HepG2 (cell line): ENCODE results near the gene TAF1B. TPM values are rescaled to one million over a fixed set of nuclear protein-coding genes. Genes with fewer than 3 reads are reported as not detected.

Source experiments
- CENPX ChIP-seq: sonication (generic); formaldehyde crosslinking; IDR thresholded peaks from 2 replicates; pipeline ENCODE4 v1.9.0; 2021; ENCODE audit warnings: mild to moderate bottlenecking, missing genetic modification reagents, moderate library complexity
- ESRRA ChIP-seq: sonication (generic); formaldehyde crosslinking; IDR thresholded peaks from 2 replicates; pipeline ENCODE4 v1.5.1; 2020; ENCODE audit warnings: mild to moderate bottlenecking, low read depth, missing genetic modification reagents
- HNF4A ChIP-seq: sonication (generic); formaldehyde crosslinking; IDR thresholded peaks from 2 replicates; pipeline ENCODE4 v1.4.0; 2020; ENCODE audit warnings: missing genetic modification reagents
- HOXD1 ChIP-seq: sonication (generic); formaldehyde crosslinking; IDR thresholded peaks from 2 replicates; pipeline ENCODE4 v1.5.0; 2020; ENCODE audit warnings: missing genetic modification reagents
- KDM6A ChIP-seq: IDR thresholded peaks from 2 replicates; pipeline ENCODE4 v1.6.1; 2016; ENCODE audit warnings: low read depth
- PAWR ChIP-seq: sonication (generic); formaldehyde crosslinking; IDR thresholded peaks from 2 replicates; pipeline ENCODE4 v1.4.0; 2020; ENCODE audit warnings: missing genetic modification reagents, mild to moderate bottlenecking, borderline replicate concordance
- PHF21A ChIP-seq: sonication (generic); formaldehyde crosslinking; IDR thresholded peaks from 2 replicates; pipeline ENCODE4 v1.5.0; 2020; ENCODE audit warnings: mild to moderate bottlenecking, missing genetic modification reagents
- ZFP62 ChIP-seq: sonication (generic); formaldehyde crosslinking; IDR thresholded peaks from 2 replicates; pipeline ENCODE4 v1.4.0; 2020; ENCODE audit warnings: missing genetic modification reagents
- ZNF724P ChIP-seq: sonication (generic); formaldehyde crosslinking; IDR thresholded peaks from 2 replicates; pipeline ENCODE4 v1.8.0; 2022; ENCODE audit warnings: missing genetic modification reagents, borderline replicate concordance
- ZNF782 ChIP-seq: sonication (generic); formaldehyde crosslinking; IDR thresholded peaks from 2 replicates; pipeline ENCODE4 v1.4.0; 2020; ENCODE audit warnings: missing genetic modification reagents, mild to moderate bottlenecking, borderline replicate concordance
- polyA plus RNA-seq, 8 experiments: library from polyadenylated mRNA; depleted of rRNA in 3 of 8; stranded (reverse) in 7 of 8; unstranded in 1 of 8; fragments of >200 nt; fragmentation: Illumina TruSeq in 4 of 8; extraction: Trizol in 4 of 8; gene quantifications; 2 replicates each; pipeline versions ENCODE4 v1.2.1 to v1.2.3, GENCODE V29; 2011 to 2016; ENCODE audit warnings: low read depth in 4 of 8, missing spikeins in 1 of 8, mixed read lengths in 1 of 8; ENCODE audit not compliant: insufficient read depth in 1 of 8
- total RNA-seq, 5 experiments: library from RNA; depleted of rRNA; stranded (reverse); fragments of >200 nt; fragmentation: Illumina TruSeq; extraction: Trizol; gene quantifications; 2 replicates each; pipeline ENCODE4 v1.2.3, GENCODE V29; 2016; ENCODE audit warnings: low read depth in 1 of 5
- TF ChIP-seq, protein P1 (sequence below): sonication (generic); formaldehyde crosslinking; IDR thresholded peaks from 2 replicates; pipeline ENCODE4 v1.4.0; 2020; ENCODE audit warnings: missing genetic modification reagents, borderline replicate concordance
- TF ChIP-seq, protein P2 (sequence below): sonication (generic); formaldehyde crosslinking; IDR thresholded peaks from 2 replicates; pipeline ENCODE4 v1.5.1; 2020; ENCODE audit warnings: mild to moderate bottlenecking, missing genetic modification reagents, moderate library complexity
- TF ChIP-seq, protein P3 (sequence below): sonication (generic); formaldehyde crosslinking; IDR thresholded peaks from 2 replicates; pipeline ENCODE4 v1.5.0; 2020; ENCODE audit warnings: missing genetic modification reagents
- TF ChIP-seq, protein P4 (sequence below): sonication (generic); formaldehyde crosslinking; IDR thresholded peaks from 2 replicates; pipeline ENCODE4 v1.5.0; 2020; ENCODE audit warnings: missing genetic modification reagents

TAF1B gene
- total and polyA plus RNA-seq, 2 of the 13 experiments (the other 11 are each of a cell fraction or from before 2014, with no cell fraction given), result 13.3 to 27.7 TPM

DNA sequence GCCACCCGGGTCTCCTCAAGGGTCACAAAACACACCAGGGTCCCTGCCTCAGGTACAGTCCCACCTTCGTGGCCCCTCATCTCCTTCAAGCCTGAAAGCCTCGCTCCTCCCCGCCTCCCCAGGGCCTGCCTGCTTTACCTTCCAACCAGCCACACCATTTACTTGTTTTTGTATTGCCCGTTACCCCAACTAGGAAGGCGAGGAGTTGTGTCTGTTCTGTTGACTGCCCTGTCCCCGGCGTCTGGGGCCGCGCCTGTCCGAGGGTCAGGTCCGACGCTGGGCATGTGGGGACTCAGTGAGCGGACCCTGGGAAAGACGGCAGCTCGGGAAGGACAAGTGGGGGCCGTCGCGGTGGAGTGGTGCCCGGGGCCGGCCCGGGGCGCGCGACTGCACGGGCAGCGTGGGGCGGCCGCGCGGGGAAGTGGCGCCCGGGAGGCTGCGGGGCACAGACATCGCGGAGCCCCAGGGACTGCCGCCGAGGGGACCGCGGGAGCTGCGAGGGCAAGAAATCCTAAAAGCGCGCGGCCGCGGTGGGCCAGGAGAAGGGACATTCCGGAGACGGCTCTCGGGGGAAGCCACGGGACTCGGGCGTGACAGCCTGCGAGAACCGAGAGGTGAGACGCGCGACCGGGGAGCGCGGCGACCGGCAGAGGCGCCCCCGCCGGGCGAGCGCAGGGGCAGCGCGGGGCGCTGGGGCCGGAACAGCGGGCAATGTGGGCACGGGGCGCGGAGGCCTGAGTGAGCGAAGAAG, 107.4 kb downstream of the TAF1B start (continued):
- TF ChIP-seq, protein P1, sequence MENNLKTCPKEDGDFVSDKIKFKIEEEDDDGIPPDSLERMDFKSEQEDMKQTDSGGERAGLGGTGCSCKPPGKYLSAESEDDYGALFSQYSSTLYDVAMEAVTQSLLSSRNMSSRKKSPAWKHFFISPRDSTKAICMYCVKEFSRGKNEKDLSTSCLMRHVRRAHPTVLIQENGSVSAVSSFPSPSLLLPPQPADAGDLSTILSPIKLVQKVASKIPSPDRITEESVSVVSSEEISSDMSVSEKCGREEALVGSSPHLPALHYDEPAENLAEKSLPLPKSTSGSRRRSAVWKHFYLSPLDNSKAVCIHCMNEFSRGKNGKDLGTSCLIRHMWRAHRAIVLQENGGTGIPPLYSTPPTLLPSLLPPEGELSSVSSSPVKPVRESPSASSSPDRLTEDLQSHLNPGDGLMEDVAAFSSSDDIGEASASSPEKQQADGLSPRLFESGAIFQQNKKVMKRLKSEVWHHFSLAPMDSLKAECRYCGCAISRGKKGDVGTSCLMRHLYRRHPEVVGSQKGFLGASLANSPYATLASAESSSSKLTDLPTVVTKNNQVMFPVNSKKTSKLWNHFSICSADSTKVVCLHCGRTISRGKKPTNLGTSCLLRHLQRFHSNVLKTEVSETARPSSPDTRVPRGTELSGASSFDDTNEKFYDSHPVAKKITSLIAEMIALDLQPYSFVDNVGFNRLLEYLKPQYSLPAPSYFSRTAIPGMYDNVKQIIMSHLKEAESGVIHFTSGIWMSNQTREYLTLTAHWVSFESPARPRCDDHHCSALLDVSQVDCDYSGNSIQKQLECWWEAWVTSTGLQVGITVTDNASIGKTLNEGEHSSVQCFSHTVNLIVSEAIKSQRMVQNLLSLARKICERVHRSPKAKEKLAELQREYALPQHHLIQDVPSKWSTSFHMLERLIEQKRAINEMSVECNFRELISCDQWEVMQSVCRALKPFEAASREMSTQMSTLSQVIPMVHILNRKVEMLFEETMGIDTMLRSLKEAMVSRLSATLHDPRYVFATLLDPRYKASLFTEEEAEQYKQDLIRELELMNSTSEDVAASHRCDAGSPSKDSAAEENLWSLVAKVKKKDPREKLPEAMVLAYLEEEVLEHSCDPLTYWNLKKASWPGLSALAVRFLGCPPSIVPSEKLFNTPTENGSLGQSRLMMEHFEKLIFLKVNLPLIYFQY (CRISPR knock-in tag), result no peak
- TF ChIP-seq, protein P2, sequence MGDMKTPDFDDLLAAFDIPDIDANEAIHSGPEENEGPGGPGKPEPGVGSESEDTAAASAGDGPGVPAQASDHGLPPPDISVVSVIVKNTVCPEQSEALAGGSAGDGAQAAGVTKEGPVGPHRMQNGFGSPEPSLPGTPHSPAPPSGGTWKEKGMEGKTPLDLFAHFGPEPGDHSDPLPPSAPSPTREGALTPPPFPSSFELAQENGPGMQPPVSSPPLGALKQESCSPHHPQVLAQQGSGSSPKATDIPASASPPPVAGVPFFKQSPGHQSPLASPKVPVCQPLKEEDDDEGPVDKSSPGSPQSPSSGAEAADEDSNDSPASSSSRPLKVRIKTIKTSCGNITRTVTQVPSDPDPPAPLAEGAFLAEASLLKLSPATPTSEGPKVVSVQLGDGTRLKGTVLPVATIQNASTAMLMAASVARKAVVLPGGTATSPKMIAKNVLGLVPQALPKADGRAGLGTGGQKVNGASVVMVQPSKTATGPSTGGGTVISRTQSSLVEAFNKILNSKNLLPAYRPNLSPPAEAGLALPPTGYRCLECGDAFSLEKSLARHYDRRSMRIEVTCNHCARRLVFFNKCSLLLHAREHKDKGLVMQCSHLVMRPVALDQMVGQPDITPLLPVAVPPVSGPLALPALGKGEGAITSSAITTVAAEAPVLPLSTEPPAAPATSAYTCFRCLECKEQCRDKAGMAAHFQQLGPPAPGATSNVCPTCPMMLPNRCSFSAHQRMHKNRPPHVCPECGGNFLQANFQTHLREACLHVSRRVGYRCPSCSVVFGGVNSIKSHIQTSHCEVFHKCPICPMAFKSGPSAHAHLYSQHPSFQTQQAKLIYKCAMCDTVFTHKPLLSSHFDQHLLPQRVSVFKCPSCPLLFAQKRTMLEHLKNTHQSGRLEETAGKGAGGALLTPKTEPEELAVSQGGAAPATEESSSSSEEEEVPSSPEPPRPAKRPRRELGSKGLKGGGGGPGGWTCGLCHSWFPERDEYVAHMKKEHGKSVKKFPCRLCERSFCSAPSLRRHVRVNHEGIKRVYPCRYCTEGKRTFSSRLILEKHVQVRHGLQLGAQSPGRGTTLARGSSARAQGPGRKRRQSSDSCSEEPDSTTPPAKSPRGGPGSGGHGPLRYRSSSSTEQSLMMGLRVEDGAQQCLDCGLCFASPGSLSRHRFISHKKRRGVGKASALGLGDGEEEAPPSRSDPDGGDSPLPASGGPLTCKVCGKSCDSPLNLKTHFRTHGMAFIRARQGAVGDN (CRISPR knock-in tag), result peak; percentile 85
- TF ChIP-seq ZNF782 (CRISPR knock-in tag), result 0 out of 2 replicates have a peak, but pooled peaks have one; percentile 71
- TF ChIP-seq, protein P3, sequence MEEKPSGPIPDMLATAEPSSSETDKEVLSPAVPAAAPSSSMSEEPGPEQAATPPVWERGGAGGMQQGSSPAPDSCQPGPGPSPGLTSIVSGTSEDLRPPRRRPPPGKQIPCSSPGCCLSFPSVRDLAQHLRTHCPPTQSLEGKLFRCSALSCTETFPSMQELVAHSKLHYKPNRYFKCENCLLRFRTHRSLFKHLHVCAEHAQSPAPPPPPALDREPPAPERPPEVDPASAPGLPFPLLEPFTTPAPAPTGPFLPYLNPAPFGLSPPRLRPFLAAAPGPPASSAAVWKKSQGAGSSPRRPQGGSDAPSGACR (CRISPR knock-in tag), result peak; percentile 43; the same call in 1 of the 2 replicates
- peak; percentile 24; the same call in 1 of the 2 replicates for TF ChIP-seq CENPX (CRISPR knock-in tag)
- TF ChIP-seq ZNF724P (CRISPR knock-in tag), result peak; percentile 89; the same call in 1 of the 2 replicates
- peak; percentile 13; the same call in 1 of the 2 replicates for TF ChIP-seq HOXD1
- no peak for TF ChIP-seq ESRRA (CRISPR knock-in tag)
- TF ChIP-seq ZFP62, result 0 out of 2 replicates have a peak, but pooled peaks have one; percentile 32
- TF ChIP-seq PAWR, result 0 out of 2 replicates have a peak, but pooled peaks have one; percentile 73
- TF ChIP-seq HNF4A (CRISPR knock-in tag), result peak; percentile 9; the same call in 1 of the 2 replicates
- TF ChIP-seq KDM6A (CRISPR knock-in tag), result no peak
- TF ChIP-seq PHF21A, result no peak
- TF ChIP-seq, protein P4, sequence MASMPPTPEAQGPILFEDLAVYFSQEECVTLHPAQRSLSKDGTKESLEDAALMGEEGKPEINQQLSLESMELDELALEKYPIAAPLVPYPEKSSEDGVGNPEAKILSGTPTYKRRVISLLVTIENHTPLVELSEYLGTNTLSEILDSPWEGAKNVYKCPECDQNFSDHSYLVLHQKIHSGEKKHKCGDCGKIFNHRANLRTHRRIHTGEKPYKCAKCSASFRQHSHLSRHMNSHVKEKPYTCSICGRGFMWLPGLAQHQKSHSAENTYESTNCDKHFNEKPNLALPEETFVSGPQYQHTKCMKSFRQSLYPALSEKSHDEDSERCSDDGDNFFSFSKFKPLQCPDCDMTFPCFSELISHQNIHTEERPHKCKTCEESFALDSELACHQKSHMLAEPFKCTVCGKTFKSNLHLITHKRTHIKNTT, result no peak
